Prostate gland (tissue), 2 donors: ENCODE data around the gene MED13.

Source experiments
- CTCF ChIP-seq, 4 experiments: fragments of 200-600 bp in 2 of 4; fragments of 450-650 bp in 2 of 4; sonication (generic) in 2 of 4; IDR thresholded peaks; 1 replicate in 3 of 4; 2 replicates in 1 of 4; pipeline ENCODE4 v1.5.1; 2016 to 2019; ENCODE audit warnings: antibody characterized with exemption in 4 of 4, mild to moderate bottlenecking in 2 of 4, moderate library complexity in 2 of 4
- POLR2A ChIP-seq: fragments of 450-650 bp; IDR thresholded peaks from one replicate; pipeline ENCODE4 v1.6.1; 2016; ENCODE audit warnings: antibody characterized with exemption, mild to moderate bottlenecking

GRCh38 chr17:61968757-61969156, 96.3 kb downstream of the MED13 start:
- no peak for TF ChIP-seq CTCF (IDR thresholded peaks at IDR 0.05)
- no peak for TF ChIP-seq POLR2A
